ENCODE data around the gene SERGEF.

Gene SERGEF

GRCh38 chr11:17861036-17861755 lies 151.7 kb downstream of the SERGEF start:
- DNase-seq (ENCODE audit: low spot score): no peak

- no peak for DNase-seq (ENCODE audit: low spot score)
Measured at GRCh38 chr11:17859552-17859951, 153.3 kb downstream of the SERGEF start.

- DNase-seq (ENCODE audit: low spot score): no peak
Measured at GRCh38 chr11:17855531-17856290, 157.1 kb downstream of the SERGEF start.

GRCh38 chr11:17853280-17853679 lies 159.6 kb downstream of the SERGEF start:
- DNase-seq (ENCODE audit: low spot score): no peak

DNA sequence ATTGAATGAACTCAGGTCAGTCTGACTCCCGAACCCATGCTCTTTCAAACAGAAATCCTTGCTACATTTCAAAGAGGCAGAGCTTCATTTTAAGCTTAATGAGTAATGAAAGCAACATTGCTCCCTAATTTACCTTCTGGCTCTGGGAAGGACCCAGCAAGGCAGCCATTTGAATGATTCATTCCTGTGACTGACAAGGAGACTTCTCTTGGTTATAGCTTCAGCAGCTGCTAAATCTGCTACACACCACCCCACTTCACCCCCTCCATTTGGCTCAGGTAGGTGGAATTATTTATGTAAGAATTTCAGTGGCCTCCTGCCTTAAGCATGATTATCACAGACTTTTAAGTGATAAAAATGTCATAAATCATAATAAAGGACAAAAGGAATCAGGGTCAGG lies 160.6 kb downstream of the SERGEF start:
- no peak for DNase-seq (ENCODE audit: low spot score)

- DNase-seq (ENCODE audit: low spot score): no peak
Measured at GRCh38 chr11:17851697-17852096, 161.2 kb downstream of the SERGEF start.

DNA sequence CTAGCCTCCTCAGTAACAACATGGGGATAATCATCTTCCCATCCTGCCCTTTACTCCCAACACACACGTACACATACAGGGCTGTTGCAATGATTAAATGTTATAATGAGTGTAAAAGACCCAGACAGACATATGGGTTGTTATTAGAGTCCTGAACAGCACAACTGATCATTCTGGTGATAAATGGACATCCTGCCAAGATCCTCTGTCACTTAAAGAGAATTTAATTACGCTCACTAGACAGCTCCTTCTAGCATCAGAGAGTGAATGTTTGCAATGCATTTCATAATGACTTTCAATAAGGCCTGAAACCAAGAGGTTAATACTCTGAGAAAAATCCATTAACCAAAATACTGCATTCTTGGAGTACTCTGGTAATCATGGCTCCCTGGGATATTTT lies 162.5 kb downstream of the SERGEF start:
- DNase-seq (ENCODE audit: low spot score): no peak

DNA sequence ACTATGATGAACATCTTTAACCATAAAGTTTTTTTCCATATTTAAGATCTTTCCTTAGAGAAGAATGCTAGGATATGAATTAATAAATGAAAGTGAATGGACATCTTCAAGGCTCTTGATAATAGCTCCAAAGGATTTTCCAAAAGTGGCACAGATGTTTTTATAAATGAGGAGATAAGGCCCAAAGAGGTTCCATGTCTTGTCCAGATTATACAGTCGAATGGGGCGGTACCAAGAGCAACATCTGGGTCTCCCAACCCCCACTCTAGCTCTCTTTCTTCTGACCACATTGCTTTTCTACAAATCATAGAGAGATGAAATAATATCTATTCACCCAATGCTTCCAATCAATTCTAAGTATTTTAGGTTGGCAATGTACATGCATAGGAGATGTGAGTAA lies 164.1 kb downstream of the SERGEF start:
- no peak for DNase-seq (ENCODE audit: low spot score)

DNA sequence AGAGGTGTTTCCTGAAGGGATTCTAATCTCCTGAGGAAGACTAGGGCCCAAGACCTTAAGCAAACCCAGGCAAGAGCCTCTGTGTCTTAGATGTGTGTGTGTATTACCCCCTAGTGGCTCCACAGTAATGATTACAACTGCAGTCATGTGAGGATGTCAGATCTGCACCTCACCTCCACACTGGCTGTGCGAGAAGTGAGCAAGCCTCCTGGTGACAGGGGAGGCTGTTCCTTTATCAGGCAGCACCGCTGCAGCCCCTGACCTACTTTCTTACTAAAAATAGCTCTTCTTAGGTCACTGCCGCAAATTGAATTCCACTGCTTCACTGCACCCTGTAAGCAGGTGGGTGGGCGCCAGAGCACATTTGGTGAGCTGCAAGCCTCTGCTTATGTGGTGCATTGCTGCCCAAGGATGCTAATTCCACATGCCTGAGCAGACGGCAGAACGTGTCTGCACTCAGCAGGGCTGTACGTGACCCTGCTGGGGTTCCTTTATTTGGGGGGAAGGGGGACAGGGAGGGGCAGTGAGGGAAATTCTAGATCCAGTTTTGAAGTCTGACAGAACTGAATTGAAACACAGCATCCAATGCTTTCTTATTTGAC lies 165.9 kb downstream of the SERGEF start:
- no peak for DNase-seq (ENCODE audit: low spot score)

GRCh38 chr11:17845431-17845881 lies 167.4 kb downstream of the SERGEF start:
- DNase-seq (ENCODE audit: low spot score): no peak

DNA sequence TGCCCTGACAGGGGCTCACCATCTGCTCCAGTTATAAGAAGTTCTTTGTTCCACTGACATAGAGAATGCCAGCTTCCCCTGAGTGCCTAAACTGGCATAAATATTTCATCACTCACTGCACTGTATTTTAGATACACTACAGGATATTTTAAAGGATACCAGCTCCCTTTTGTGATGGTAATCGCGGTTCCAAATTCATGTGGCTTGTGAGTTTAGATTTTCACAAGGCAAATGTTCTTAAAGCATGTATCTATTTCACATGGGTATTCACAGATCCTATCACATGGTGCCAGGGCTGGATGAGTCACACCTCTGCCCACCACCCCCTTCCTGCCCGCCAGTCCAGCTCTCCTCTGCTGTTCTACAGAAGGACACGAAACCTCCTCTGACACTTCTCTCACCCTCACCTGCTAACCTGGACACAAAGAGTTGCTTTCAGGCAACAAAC lies 172.7 kb downstream of the SERGEF start:
- DNase-seq (ENCODE audit: low spot score): no peak

DNA sequence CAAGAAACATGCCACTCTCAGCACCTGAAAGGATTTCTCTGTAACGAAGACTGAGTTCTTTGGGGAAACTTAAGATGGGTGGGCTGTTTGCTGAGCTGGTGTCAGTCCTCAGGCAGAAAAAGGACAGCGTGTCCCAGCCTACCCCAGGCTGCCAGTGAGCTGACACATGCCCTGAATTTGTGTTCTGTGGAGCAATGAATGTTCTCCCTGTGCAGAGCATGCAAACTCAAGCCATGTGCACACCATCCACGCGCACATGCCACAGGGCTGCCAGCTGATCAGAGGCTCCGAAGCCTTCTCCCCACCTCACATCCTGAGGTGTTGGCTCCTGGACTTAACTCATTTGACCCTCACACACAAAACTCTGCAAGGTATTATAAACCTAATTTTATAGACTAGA lies 173.4 kb downstream of the SERGEF start:
- DNase-seq (ENCODE audit: low spot score): no peak

DNA sequence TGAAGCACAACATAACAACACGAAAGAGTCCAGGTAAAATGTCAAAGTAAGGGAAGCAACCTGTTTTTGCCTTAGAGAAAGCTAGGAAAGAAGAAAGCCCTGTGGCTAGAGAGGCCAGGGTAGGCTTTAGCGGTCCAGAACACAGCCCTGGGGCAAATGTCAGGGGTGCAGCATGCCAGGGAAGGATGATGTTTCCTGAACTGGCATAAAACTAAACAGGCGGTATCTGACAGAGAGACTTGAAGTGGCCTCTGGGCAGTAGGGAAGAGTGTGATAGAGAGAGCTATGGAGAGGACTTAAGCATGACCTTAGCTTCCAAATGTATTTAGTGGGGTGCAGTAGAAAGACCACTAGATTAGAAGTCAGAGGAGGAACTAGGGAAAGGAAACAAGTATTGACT lies 174.7 kb downstream of the SERGEF start:
- DNase-seq (ENCODE audit: low spot score): no peak

- DNase-seq (ENCODE audit: low spot score): no peak
Measured at GRCh38 chr11:17831883-17832282, 181.0 kb downstream of the SERGEF start.

- DNase-seq (ENCODE audit: low spot score): no peak
Measured at GRCh38 chr11:17831228-17831627, 181.6 kb downstream of the SERGEF start.

- DNase-seq (ENCODE audit: low spot score): no peak
Measured at GRCh38 chr11:17828311-17828751, 184.5 kb downstream of the SERGEF start.

DNA sequence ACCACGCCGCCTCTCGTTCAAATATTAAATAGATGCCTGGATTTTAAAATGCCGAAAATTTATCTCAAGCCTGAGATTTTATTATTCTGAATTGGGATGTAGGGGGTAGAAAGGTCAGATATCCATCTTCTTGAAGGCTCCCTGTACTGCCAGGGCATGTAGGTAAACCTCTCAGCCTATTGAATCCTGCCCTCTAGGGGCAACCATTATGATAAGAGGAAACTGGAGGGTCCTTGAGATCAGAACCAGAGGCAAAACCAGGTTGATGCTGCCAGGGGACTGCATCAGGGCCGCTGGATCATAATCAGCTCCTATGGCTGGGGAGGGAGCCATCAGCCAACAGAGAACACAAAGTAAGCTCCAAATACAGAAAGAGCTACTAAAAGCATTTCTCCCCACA lies 185.8 kb downstream of the SERGEF start:
- no peak for DNase-seq (ENCODE audit: low spot score)

GRCh38 chr11:17822401-17822781 lies 190.5 kb downstream of the SERGEF start:
- DNase-seq (ENCODE audit: low spot score): no peak

DNA sequence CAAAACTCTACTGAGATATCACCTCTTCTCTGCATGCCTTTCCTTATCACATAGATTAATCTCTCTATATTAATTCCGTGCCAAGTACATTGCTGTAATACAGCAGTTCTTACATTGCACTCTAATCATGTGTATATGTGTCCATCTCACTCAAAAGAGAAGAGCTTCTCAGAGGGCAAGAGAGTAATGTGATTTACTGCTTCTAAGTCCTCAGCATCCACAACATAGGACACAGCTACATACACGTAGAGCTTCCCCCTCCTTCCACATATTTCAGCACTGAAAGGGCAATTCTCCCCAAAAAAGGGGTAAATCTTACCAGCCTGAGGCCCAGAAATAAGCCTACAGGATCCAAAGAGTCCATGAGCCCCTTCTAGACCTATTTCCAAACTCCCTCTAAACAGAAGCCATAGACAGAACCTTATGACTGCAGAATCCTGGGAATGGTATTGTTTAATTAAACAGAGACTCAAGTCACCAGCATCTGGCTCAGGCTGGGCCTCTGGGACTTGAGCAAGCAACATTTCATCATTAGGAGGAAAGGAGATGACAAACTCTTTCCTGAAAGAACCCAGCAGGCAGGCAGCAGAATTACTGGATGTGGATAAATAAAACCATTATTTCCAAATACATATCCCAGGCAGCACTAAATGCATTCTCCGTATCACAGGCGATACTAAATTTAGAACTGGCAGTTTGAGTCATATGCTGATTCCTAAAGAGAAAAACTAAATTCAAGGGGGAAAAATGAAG lies 191.0 kb downstream of the SERGEF start:
- DNase-seq (ENCODE audit: low spot score): no peak

- DNase-seq (ENCODE audit: low spot score): no peak
Measured at GRCh38 chr11:17816232-17816931, 196.5 kb downstream of the SERGEF start.

DNA sequence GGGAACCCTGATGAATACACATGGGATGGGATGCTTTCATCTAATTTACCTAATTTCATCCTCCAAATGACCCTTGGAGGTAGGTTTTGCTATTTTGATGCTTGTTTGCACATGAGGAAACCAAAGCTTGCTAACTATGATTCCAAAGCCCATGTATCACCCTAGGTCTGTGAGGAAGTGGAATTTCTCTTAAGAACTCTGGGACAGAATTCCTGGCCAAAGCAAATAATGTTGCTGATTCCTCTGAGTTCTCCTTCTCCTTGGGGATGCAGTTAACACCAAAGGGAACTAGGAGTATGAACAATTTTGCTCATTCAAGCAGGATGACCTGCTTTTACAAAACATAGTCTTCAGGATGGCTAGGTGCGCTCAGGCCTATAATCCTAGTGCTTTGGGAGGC lies 198.3 kb downstream of the SERGEF start:
- no peak for DNase-seq (ENCODE audit: low spot score)
